Endothelial cell of umbilical vein (primary cell): ENCODE measurements around the gene LRRC7.

Source experiments
- CTCF ChIP-seq, 2 donors: IDR thresholded peaks; 1 replicate in 1 of 2; 2 replicates in 1 of 2; pipeline ENCODE4 v1.5.1; 2011; ENCODE audit warnings: low read length in 2 of 2, mild to moderate bottlenecking in 2 of 2, moderate library complexity in 2 of 2, control low read depth in 1 of 2, inconsistent platforms in 1 of 2, low read depth in 1 of 2; ENCODE audit not compliant: insufficient read depth in 1 of 2; ENCODE audit errors: extremely low read depth in 1 of 2
- MAX ChIP-seq: IDR thresholded peaks from 2 replicates; pipeline ENCODE4 v1.6.1; 2011; ENCODE audit not compliant: insufficient read depth, insufficient read length
- POLR2A ChIP-seq: IDR thresholded peaks from 2 replicates; pipeline ENCODE4 v1.6.1; 2012; ENCODE audit warnings: low read depth, mild to moderate bottlenecking, control low read depth, low read length

- no peak for TF ChIP-seq CTCF (IDR thresholded peaks at IDR 0.05; ENCODE audit: extremely low read depth in 1 of 2, insufficient read depth in 1 of 2, low read depth in 1 of 2, low read length in 2 of 2)
- TF ChIP-seq MAX = no peak
- no peak for TF ChIP-seq POLR2A
Observed at GRCh38 chr1:69913977-69914376, 346.3 kb downstream of the LRRC7 start.
